ENCODE data around the gene BRINP2.

GRCh38 chr1:177239792-177240191 lies 69.0 kb downstream of the BRINP2 start:
- TF ChIP-seq CTCF (IDR thresholded peaks at IDR 0.05) = no peak
- no peak for TF ChIP-seq POLR2A (IDR thresholded peaks at IDR 0.05)

Data from right lobe of liver (tissue), 4 donors.